UCSD-AML1 (cell line): ENCODE measurements around the gene ARL8A.

ENCODE experiments used
- DNase-seq: peaks from one replicate; lab custom pipeline; 2025; ENCODE audit not compliant: unreplicated experiment; lab: John Stamatoyannopoulos, UW

Gene ARL8A

GRCh38 chr1:202084791-202085681 is 59.5 kb downstream of the ARL8A start:
- no peak for DNase-seq
